BLaER1 treated with 17β-estradiol and CSF1 and Interleukin-3, amounts not matched to agents 10 nM and 100 nM (cell line): ENCODE data around the gene ADARB2.

Experiments
- H3K27ac ChIP-seq, 11 experiments: shearing (Covaris generic); formaldehyde crosslinking; 2 replicates each; pipeline ENCODE4 v1.8.1; 2022
- H3K27me3 ChIP-seq, 11 experiments: shearing (Covaris generic); formaldehyde crosslinking; 2 replicates each; pipeline ENCODE4 v1.8.1; 2022
- H3K36me3 ChIP-seq, 11 experiments: shearing (Covaris generic); formaldehyde crosslinking; 2 replicates each; pipeline ENCODE4 v1.8.1; 2022
- H3K4me1 ChIP-seq, 10 experiments: shearing (Covaris generic); formaldehyde crosslinking; 2 replicates each; pipeline ENCODE4 v1.8.1; 2022
- H3K4me2 ChIP-seq, 11 experiments: shearing (Covaris generic); formaldehyde crosslinking; 2 replicates each; pipeline ENCODE4 v1.8.1; 2022
- H3K4me3 ChIP-seq, 10 experiments: shearing (Covaris generic); formaldehyde crosslinking; 2 replicates each; pipeline ENCODE4 v1.8.1; 2022
- H3K9ac ChIP-seq, 11 experiments: shearing (Covaris generic); formaldehyde crosslinking; 2 replicates each; pipeline ENCODE4 v1.8.1; 2022
- H3K9me3 ChIP-seq, 11 experiments: shearing (Covaris generic); formaldehyde crosslinking; replicated peaks in 1 of 11; 2 replicates each; pipeline ENCODE4 v1.8.1; 2022
- H4K20me1 ChIP-seq, 11 experiments: shearing (Covaris generic); formaldehyde crosslinking; 2 replicates each; pipeline ENCODE4 v1.8.1; 2022
- Cebpa-rat ChIP-seq, 11 experiments: shearing (Covaris generic); IDR thresholded peaks; 2 replicates each; pipeline ENCODE4 v1.8.1; 2022

ADARB2 gene

GRCh38 chr10:1395481-1396296 is 341.6 kb downstream of the ADARB2 start:
- Histone ChIP-seq H3K4me3 (no peak overlapping the region), H4K20me1 (no peaks in the 10 kb centered on the region), H3K9ac (no peak overlapping the region), H3K27me3 (no peaks in the 10 kb centered on the region), H3K4me1 (peaks cover 0 to 13% (median 8%) of the 10 kb centered on the region in 10 experiments; a peak in 9 of 20 replicates), H3K27ac (no peak overlapping the region), H3K36me3 (no peaks in the 10 kb centered on the region), H3K9me3 (no peaks in the 10 kb centered on the region), H3K4me2 (no peak overlapping the region)
- TF ChIP-seq Cebpa-rat (IDR thresholded peaks at IDR 0.05) = no peak

GRCh38 chr10:1395025-1395480 is 342.3 kb downstream of the ADARB2 start:
- no peak for TF ChIP-seq Cebpa-rat (IDR thresholded peaks at IDR 0.05)
- Histone ChIP-seq H3K36me3 (no peaks in the 10 kb centered on the region), H3K4me3 (no peak overlapping the region), H4K20me1 (no peaks in the 10 kb centered on the region), H3K27me3 (no peaks in the 10 kb centered on the region), H3K4me2 (no peak overlapping the region), H3K4me1 (peaks cover 0 to 7% (median 3%) of the 10 kb centered on the region in 10 experiments; a peak in 9 of 20 replicates), H3K9ac (no peak overlapping the region), H3K9me3 (no peaks in the 10 kb centered on the region), H3K27ac (no peak overlapping the region)

DNA sequence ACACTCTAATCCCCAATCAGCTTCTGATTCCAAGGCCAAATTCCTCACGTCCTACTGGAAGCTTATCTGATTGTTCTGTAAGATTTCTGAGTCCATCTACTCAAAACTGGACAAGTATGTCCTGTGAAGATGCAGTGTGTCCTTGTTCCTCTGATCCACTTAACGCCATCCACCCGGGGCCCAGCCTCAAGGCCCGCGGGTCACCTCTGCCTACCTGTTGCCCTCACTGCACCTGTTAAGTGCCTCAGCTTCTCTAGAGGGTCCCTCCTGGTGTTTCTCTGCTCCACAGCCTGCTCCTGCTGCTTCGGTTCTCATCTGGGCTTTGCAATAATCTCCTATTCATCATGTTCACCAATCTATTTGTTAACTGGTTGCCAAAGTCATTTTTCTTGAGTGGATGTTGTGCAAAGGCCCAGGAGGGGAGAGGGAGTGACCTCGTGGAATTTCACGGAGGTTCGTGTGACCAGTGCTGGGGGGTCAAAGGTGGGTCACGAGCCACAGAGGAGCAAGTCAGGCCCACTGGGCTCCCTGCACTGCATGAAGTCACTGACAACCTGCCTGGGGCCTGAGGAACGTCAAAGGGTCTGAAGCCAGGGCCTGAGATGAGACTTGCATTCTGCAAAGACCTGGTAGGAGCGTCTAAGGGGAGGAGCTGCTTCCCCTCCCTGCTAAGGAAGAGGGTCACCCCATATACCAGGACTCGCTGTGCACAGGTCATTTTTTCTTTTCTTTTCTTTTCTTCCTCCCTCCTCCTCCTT is 343.0 kb downstream of the ADARB2 start:
- H4K20me1 ChIP-seq = no peaks in the 10 kb centered on the region
- TF ChIP-seq Cebpa-rat (IDR thresholded peaks at IDR 0.05) = no peak

DNA sequence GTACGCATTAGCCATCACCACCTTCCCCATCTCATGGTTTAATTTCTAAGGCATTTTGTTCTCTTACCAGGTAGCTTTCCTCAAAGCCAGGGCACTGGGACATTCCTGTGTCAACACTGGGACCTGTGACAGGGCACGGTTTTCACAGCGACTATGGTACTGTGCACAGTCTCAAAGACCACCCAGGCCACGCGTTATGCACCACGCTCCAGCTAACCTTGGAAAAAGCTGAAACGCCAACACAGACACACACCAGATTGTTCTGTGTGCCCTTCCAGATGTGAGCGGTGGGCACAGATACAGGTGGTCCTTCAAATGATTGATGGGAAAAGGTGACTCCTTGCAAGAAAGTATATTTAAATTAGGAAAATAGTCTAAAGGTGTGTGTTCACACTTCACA is 343.8 kb downstream of the ADARB2 start:
- H3K36me3 ChIP-seq = no peaks in the 10 kb centered on the region

More for the DNA sequence above, 343.0 kb downstream of the ADARB2 start:
- H3K9me3 ChIP-seq = no peaks in the 10 kb centered on the region
- H3K36me3 ChIP-seq = no peaks in the 10 kb centered on the region
- no peak overlapping the region for H3K4me2 ChIP-seq
- H3K27me3 ChIP-seq = no peaks in the 10 kb centered on the region
- no peaks in the 10 kb centered on the region for H3K4me1 ChIP-seq
- H3K4me3 ChIP-seq = no peak overlapping the region
- H3K27ac ChIP-seq = no peak overlapping the region
- no peak overlapping the region for H3K9ac ChIP-seq

GRCh38 chr10:1392127-1392526 is 345.2 kb downstream of the ADARB2 start:
- Histone ChIP-seq H3K4me2 (no peak overlapping the region), H3K9ac (no peak overlapping the region), H3K27me3 (no peaks in the 10 kb centered on the region), H3K4me1 (0 out of 20 replicates have a peak, but pooled peaks cover 0 to under 1% (median 0%) of the 10 kb centered on the region in 10 experiments), H3K36me3 (no peaks in the 10 kb centered on the region), H3K4me3 (no peak overlapping the region), H4K20me1 (no peaks in the 10 kb centered on the region), H3K27ac (no peak overlapping the region), H3K9me3 (no peaks in the 10 kb centered on the region)
- TF ChIP-seq Cebpa-rat (IDR thresholded peaks at IDR 0.05) = no peak

More for the DNA sequence above, 343.8 kb downstream of the ADARB2 start:
- Histone ChIP-seq H4K20me1 (no peaks in the 10 kb centered on the region), H3K27ac (no peak overlapping the region), H3K4me1 (no peaks in the 10 kb centered on the region), H3K27me3 (no peaks in the 10 kb centered on the region), H3K4me2 (no peak overlapping the region), H3K4me3 (no peak overlapping the region), H3K9me3 (no peaks in the 10 kb centered on the region), H3K9ac (no peak overlapping the region)
- TF ChIP-seq Cebpa-rat (IDR thresholded peaks at IDR 0.05) = no peak

- Histone ChIP-seq H3K9me3 (peaks cover 0 to 17% (median 12%) of the 10 kb centered on the region in 11 experiments; a peak in 14 of 22 replicates), H3K4me2 (no peak overlapping the region), H4K20me1 (no peaks in the 10 kb centered on the region), H3K36me3 (no peaks in the 10 kb centered on the region), H3K4me1 (0 out of 20 replicates have a peak, but pooled peaks cover 0 to 4% (median 0%) of the 10 kb centered on the region in 10 experiments), H3K9ac (no peak overlapping the region), H3K4me3 (no peak overlapping the region), H3K27me3 (no peaks in the 10 kb centered on the region), H3K27ac (no peak overlapping the region)
- no peak for TF ChIP-seq Cebpa-rat (IDR thresholded peaks at IDR 0.05)
These were observed 347.1 kb downstream of the ADARB2 start for GRCh38 chr10:1390200-1390599.

GRCh38 chr10:1384026-1384425 is 353.3 kb downstream of the ADARB2 start:
- Histone ChIP-seq H3K27ac (no peak overlapping the region), H3K9ac (no peak overlapping the region), H3K9me3 (peaks cover 0 to 25% (median 14%) of the 10 kb centered on the region in 11 experiments; a peak in 15 of 22 replicates), H4K20me1 (no peaks in the 10 kb centered on the region), H3K4me3 (no peak overlapping the region), H3K36me3 (no peaks in the 10 kb centered on the region), H3K27me3 (no peaks in the 10 kb centered on the region), H3K4me2 (no peak overlapping the region), H3K4me1 (0 out of 20 replicates have a peak, but pooled peaks cover 0 to 4% (median 0%) of the 10 kb centered on the region in 10 experiments)
- TF ChIP-seq Cebpa-rat (IDR thresholded peaks at IDR 0.05) = no peak

DNA sequence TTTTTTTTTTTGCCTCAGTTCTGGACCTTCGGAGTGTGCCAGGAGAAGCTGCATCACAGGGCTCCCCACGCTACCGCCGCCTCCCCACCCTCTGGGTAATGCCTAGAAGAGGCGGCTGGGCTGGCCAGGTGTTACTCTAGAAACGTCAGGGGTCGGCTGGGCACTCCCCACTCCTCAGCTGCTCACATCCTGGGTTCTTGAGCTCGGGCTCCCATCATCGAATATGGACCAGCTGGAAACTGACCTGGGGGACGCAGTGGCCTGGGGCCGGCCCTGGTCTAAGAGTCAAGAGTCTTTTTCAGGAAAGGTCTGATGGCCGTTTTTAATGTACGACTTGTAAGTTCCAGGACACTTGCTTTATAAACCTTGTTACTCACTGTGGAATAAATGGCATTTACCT is 354.6 kb downstream of the ADARB2 start:
- peaks cover 0 to 25% (median 14%) of the 10 kb centered on the region in 11 experiments; a peak in 15 of 22 replicates for H3K9me3 ChIP-seq
- H3K4me3 ChIP-seq = no peak overlapping the region
- H3K27ac ChIP-seq = no peak overlapping the region
- no peak for TF ChIP-seq Cebpa-rat (IDR thresholded peaks at IDR 0.05)
- H3K4me1 ChIP-seq = 0 out of 20 replicates have a peak, but pooled peaks cover 0 to 4% (median 0%) of the 10 kb centered on the region in 10 experiments
- H3K36me3 ChIP-seq = no peaks in the 10 kb centered on the region
- H3K4me2 ChIP-seq = no peak overlapping the region
- no peaks in the 10 kb centered on the region for H4K20me1 ChIP-seq
- no peaks in the 10 kb centered on the region for H3K27me3 ChIP-seq
- no peak overlapping the region for H3K9ac ChIP-seq

- H3K9ac ChIP-seq = no peak overlapping the region
- H3K4me1 ChIP-seq = no peaks in the 10 kb centered on the region
- H3K9me3 ChIP-seq = peaks cover 0 to 21% (median 14%) of the 10 kb centered on the region in 11 experiments; a peak in 15 of 22 replicates
- no peaks in the 10 kb centered on the region for H3K27me3 ChIP-seq
- no peak overlapping the region for H3K4me3 ChIP-seq
- no peaks in the 10 kb centered on the region for H3K36me3 ChIP-seq
- no peaks in the 10 kb centered on the region for H4K20me1 ChIP-seq
- H3K4me2 ChIP-seq = no peak overlapping the region
- no peak for TF ChIP-seq Cebpa-rat (IDR thresholded peaks at IDR 0.05)
- H3K27ac ChIP-seq = no peak overlapping the region
These were observed 356.0 kb downstream of the ADARB2 start for GRCh38 chr10:1381339-1381738.
